Measurements from ENCODE around the gene MCC. TPM values are rescaled to one million over a fixed set of nuclear protein-coding genes. Genes with fewer than 3 reads are reported as not detected.

MCC gene
- polyA plus RNA-seq, 1 donor (not counting 4 experiments of a cell fraction or from before 2014, with no cell fraction given): 24.6 TPM

- H3K9ac ChIP-seq (ENCODE audit: control insufficient read depth, extremely low read depth, insufficient read depth, low read length): no peak overlapping the region
- H4K20me1 ChIP-seq (ENCODE audit: control insufficient read depth, extremely low read depth, insufficient read depth, low read length): no peaks in the 10 kb centered on the region
- no peaks in the 10 kb centered on the region for H3K27me3 ChIP-seq (ENCODE audit: control insufficient read depth, extremely low read depth, insufficient read depth, low read length)
- H3K4me3 ChIP-seq (ENCODE audit: control insufficient read depth in 2 of 3, extremely low read depth in 1 of 3, insufficient read depth in 2 of 3, low read depth in 1 of 3, low read length in 3 of 3): no peak overlapping the region
- H3K36me3 ChIP-seq (ENCODE audit: control insufficient read depth in 2 of 2, extremely low read depth in 1 of 2, insufficient read depth in 2 of 2, low read length in 2 of 2): peaks cover 0 to 5% of the 10 kb centered on the region in 2 experiments
- no peaks in the 10 kb centered on the region for H3K9me3 ChIP-seq (ENCODE audit: control insufficient read depth, low read depth, low read length)
- dilution Hi-C loops (cut with MboI; ENCODE audit: extremely low pct_ligation_motif_present, low sequenced_read_pairs): no loop called here
- H3K4me2 ChIP-seq (ENCODE audit: control insufficient read depth, extremely low read depth, insufficient read depth, low read depth, low read length): no peak overlapping the region
- no peak overlapping the region for H2AFZ ChIP-seq (ENCODE audit: control insufficient read depth, low read length)
- FAIRE-seq (no peak), DNase-seq (ENCODE audit: low read depth, low spot score) (no peak)
- TF ChIP-seq CTCF (optimal IDR thresholded peaks at IDR 0.05 in 1 of 3, IDR thresholded peaks at IDR 0.05 in 1 of 3, conservative IDR thresholded peaks at IDR 0.05 in 1 of 3; ENCODE audit: extremely low read depth in 1 of 3, insufficient read depth in 2 of 3, low read length in 3 of 3): no peak
- TF ChIP-seq EZH2 (IDR thresholded peaks at IDR 0.05; ENCODE audit: low read length): no peak
- H3K9me1 ChIP-seq (ENCODE audit: control insufficient read depth, extremely low read depth, insufficient read depth, low read length): no peaks in the 10 kb centered on the region
- no peaks in the 10 kb centered on the region for H3K79me2 ChIP-seq (ENCODE audit: control insufficient read depth, insufficient read depth, low read length)
- peaks cover 6% of the 10 kb centered on the region for H3K4me1 ChIP-seq (ENCODE audit: control insufficient read depth, extremely low read depth, insufficient read depth, low read length)
- H3K27ac ChIP-seq (ENCODE audit: control insufficient read depth, insufficient read depth, low read length): no peak overlapping the region
Observed at GRCh38 chr5:113387844-113388243, 100.4 kb downstream of the MCC start.

DNA sequence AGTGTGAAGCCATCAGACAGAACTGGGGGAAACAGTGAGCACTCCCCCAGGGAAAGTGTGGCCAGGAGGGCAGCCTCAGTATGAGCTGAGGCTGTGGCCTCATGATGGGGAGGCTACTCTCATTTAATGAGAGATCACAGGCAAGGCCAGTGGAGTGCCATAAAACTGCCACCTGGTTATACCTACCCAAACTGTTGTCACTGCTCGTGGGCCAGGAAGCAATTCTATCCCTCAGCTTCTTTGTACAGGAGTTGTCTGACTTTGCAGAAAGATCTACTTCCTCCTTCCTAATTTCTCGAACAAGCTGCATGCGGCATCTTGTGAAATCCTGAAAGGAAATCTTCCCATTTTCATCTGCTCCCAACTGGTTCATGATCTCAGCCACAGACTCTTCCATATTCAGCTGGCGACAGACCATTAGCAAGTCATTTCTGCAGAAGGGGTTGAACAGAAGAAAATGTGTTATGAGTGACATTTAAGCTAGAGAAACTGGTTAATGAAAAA is 103.4 kb downstream of the MCC start:
- Histone ChIP-seq H3K79me2 (ENCODE audit: control insufficient read depth, insufficient read depth, low read length) (no peaks in the 10 kb centered on the region), H3K36me3 (ENCODE audit: control insufficient read depth in 2 of 2, extremely low read depth in 1 of 2, insufficient read depth in 2 of 2, low read length in 2 of 2) (peaks cover 0 to 5% of the 10 kb centered on the region in 2 experiments), H3K4me3 (ENCODE audit: control insufficient read depth in 2 of 3, extremely low read depth in 1 of 3, insufficient read depth in 2 of 3, low read depth in 1 of 3, low read length in 3 of 3) (no peak overlapping the region), H3K9ac (ENCODE audit: control insufficient read depth, extremely low read depth, insufficient read depth, low read length) (no peak overlapping the region), H3K4me2 (ENCODE audit: control insufficient read depth, extremely low read depth, insufficient read depth, low read depth, low read length) (no peak overlapping the region), H4K20me1 (ENCODE audit: control insufficient read depth, extremely low read depth, insufficient read depth, low read length) (no peaks in the 10 kb centered on the region), H3K27ac (ENCODE audit: control insufficient read depth, insufficient read depth, low read length) (no peak overlapping the region), H2AFZ (ENCODE audit: control insufficient read depth, low read length) (no peak overlapping the region), H3K9me3 (ENCODE audit: control insufficient read depth, low read depth, low read length) (no peaks in the 10 kb centered on the region), H3K27me3 (ENCODE audit: control insufficient read depth, extremely low read depth, insufficient read depth, low read length) (no peaks in the 10 kb centered on the region), H3K9me1 (ENCODE audit: control insufficient read depth, extremely low read depth, insufficient read depth, low read length) (no peaks in the 10 kb centered on the region), H3K4me1 (ENCODE audit: control insufficient read depth, extremely low read depth, insufficient read depth, low read length) (peaks cover 18% of the 10 kb centered on the region)
- DNase-seq (ENCODE audit: low read depth, low spot score): no peak
- FAIRE-seq: no peak
- dilution Hi-C loops (cut with MboI; ENCODE audit: extremely low pct_ligation_motif_present, low sequenced_read_pairs): no loop called here
- TF ChIP-seq CTCF (optimal IDR thresholded peaks at IDR 0.05 in 1 of 3, IDR thresholded peaks at IDR 0.05 in 1 of 3, conservative IDR thresholded peaks at IDR 0.05 in 1 of 3; ENCODE audit: extremely low read depth in 1 of 3, insufficient read depth in 2 of 3, low read length in 3 of 3) (no peak), EZH2 (IDR thresholded peaks at IDR 0.05; ENCODE audit: low read length) (no peak)
